Dermis microvascular lymphatic vessel endothelial cell (primary cell): Measurements from ENCODE around the gene EVI5. TPM values are rescaled to one million over a fixed set of nuclear protein-coding genes. Genes with fewer than 3 reads are reported as not detected.
A peak's percentile ranks its signal among the peaks of the same experiment; 100 is the strongest.

Experiments used
- DNase-seq, 2 donors: peaks; one replicate each; pipeline versions ENCODE4 v3.0.0 to v3.0.0-alpha.2; 2010; ENCODE audit warnings: low read depth in 2 of 2
- total RNA-seq: library from RNA; depleted of rRNA; stranded (reverse); fragments of >200 nt; gene quantifications from 2 replicates; pipeline ENCODE4 v1.2.1, GENCODE V29; 2014

The EVI5 gene
- total RNA-seq: 16.8 and 19.4 TPM in 2 replicates

- peak; percentile 89 to 98 for DNase-seq
Measured at GRCh38 chr1:92784639-92785500, at the start of gene EVI5. Gene EVI5, minus strand, starts transcription at chr1:92785108. Its CDS starts 48,562 bp downstream, at chr1:92736546.

DNA sequence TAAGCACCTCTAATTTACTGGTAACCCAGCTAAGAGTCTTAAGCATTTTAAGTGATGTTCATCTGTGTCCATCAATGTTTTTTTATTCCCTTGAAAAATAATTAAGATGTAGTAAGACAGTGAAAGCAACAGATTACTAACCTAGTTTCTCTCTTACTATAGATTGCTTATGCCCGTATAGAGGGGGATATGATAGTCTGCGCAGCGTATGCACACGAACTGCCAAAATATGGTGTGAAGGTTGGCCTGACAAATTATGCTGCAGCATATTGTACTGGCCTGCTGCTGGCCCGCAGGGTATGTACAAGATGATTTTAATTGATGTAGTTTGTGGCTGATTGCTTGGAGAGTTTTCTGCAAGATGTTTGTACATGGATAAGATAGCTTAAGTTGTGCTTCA lies 49.7 kb upstream of the EVI5 start:
- DNase-seq: no peak

DNA sequence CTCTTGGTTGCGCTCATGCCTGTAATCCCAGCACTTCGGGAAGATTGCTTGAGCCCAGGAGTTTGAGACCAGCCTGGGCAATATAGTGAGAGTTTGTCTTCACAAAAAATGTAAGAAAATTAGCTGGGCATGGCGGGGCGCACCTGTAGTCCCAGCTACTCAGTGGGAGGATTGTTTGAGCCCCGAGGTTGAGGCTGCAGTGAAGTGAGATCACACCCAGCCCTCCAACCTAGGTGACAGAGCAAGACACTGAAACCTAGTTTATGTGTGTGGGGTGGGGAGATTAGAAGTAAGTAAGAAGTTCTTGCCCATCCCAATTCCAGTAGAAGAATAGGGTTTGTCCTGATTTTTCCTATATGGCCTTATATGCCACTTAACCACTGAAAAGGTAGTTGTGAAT lies 48.9 kb upstream of the EVI5 start:
- DNase-seq: no peak

DNA sequence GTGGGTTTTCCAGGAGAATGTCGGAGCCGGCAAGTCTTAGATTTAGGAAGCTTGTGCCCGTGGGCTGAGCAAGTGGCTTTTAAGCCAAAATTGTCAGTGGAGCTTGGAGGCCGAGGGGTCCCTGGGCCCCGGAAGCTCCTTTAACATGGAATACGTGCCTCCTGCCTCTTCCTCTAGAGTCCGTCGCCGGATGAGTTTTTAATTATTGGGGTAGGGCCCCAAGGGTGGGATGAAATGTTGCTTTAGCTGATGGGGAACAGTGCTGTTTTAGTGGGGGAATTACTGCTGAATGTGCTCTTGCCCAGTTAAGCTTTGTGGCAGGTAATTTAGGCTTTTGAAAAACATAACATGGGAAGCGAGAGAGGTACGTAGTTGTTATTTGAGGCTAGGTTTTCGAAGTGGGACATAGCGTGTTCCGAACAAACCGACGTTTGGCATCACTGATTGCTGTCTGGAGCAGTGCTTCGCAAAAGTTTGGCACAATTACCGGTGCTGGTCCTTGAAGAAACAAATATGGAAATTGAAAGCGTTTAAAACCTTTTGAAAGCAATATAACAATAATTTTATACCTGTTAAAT lies 47.7 kb upstream of the EVI5 start:
- peak in 1 of 2 donors; percentile 25 for DNase-seq

GRCh38 chr1:92831762-92832536 lies 47.0 kb upstream of the EVI5 start, which contains the start of gene RPL5:
Gene RPL5, plus strand, starts transcription at chr1:92832040. Its CDS starts 75 bp downstream, at chr1:92832115.
- peak; percentile 94 to 97 for DNase-seq

- DNase-seq: no peak
Measured at GRCh38 chr1:92831368-92831761, 46.5 kb upstream of the EVI5 start.

DNA sequence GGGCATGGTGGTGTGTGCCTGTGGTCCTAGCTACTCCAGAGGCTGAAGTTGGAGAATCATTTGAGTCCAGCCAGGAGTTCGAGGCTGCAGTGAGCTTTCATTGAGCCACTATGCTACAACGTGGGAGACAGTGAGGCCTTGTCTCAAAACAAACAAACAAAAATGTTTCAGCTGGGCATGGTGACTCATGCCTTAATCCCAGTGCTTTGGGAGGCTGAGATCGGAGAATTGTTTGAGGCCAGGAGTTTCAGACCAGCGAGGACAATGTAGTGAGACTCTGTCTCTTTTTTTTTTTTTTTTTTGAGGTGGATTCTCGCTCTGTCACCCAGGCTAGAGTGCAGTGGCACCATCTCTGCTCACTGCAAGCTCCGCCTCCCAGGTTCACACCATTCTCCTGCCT lies 41.9 kb upstream of the EVI5 start:
- no peak for DNase-seq

- peak in 1 of 2 donors; percentile 6 for DNase-seq
Measured at GRCh38 chr1:92822879-92823278, 38.0 kb upstream of the EVI5 start.

- no peak for DNase-seq
Measured at GRCh38 chr1:92820551-92820950, 35.6 kb upstream of the EVI5 start.

GRCh38 chr1:92820024-92820423 lies 35.1 kb upstream of the EVI5 start:
- no peak for DNase-seq

DNA sequence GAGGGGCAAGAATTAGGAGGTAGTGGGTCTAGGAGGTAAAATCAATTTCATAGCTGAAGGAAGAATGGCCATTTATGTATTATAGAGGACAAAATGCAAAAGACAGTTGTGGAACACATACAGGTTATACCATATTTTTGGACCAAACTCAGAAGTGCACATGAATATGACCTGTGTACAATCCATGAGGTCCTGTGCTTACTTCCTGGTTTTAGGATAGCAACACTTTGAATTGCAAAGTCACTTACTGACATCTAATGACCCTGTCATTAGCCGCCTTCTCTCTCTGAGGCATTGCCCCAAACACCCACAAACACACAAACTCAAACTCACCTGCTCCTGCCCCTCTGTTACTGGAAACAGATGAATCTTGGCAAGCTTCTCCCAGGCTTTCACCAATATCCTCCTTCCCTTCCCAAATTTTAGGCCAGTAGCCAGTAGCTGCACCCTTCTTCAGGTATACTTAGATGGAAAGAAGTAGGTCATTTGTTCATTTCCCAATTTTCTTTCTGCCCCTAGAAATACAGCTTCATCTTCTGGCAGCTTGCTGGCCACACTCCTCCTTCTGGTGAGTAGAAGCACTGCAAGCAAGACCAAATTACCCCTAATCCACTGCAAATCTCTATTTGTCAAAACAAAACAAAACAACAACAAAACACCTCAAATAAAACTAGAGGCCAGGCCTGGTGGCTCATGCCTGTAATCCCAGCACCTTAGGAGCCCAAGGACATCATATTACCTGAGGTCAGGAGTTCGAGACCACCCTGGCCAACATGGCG lies 33.3 kb upstream of the EVI5 start:
- peak; percentile 11 to 36 for DNase-seq

- DNase-seq: no peak
Measured at GRCh38 chr1:92817137-92817697, 32.3 kb upstream of the EVI5 start.

- no peak for DNase-seq
Measured at GRCh38 chr1:92816732-92817131, 31.8 kb upstream of the EVI5 start.

DNA sequence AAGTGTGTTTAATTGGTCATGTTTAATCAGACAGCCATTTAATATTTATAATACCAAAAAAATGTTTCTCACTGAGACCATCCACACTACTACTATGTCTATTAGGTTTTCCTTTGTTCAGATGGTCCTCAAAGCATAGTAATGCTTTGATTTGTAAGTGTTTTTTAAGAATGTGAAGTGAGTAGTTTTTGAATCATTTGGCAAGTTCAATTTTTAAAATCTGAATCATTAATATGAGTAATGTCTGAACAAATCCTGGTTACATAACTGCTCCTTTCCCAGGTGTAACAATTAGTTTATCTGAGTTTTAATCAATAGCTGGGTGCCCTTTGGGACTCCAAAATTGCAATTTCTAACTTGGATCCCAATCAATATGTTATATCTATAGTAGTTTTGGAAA lies 23.5 kb upstream of the EVI5 start:
- DNase-seq: no peak

DNA sequence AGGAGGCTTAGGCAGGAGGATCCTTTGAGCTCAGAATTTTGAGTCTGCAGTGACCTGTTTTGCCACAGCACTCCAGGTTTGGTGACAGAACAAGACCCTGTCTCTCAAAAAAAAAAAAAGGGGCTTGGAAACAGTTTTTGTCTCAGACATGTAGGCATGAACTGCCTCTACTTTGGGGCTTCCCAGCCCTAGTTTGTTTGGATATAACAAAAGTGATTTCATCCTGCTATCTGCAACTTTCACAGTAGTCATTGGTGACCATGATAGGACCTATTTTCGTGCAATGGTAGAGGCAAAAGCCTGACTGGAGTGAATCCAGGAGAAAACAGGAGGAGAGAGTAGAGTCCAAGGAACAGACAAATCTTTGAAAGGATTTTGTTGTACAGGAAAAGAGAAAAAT lies 20.3 kb upstream of the EVI5 start:
- no peak for DNase-seq

- peak in 1 of 2 donors; percentile 86 for DNase-seq
Measured at GRCh38 chr1:92804721-92805201, 19.9 kb upstream of the EVI5 start.

DNA sequence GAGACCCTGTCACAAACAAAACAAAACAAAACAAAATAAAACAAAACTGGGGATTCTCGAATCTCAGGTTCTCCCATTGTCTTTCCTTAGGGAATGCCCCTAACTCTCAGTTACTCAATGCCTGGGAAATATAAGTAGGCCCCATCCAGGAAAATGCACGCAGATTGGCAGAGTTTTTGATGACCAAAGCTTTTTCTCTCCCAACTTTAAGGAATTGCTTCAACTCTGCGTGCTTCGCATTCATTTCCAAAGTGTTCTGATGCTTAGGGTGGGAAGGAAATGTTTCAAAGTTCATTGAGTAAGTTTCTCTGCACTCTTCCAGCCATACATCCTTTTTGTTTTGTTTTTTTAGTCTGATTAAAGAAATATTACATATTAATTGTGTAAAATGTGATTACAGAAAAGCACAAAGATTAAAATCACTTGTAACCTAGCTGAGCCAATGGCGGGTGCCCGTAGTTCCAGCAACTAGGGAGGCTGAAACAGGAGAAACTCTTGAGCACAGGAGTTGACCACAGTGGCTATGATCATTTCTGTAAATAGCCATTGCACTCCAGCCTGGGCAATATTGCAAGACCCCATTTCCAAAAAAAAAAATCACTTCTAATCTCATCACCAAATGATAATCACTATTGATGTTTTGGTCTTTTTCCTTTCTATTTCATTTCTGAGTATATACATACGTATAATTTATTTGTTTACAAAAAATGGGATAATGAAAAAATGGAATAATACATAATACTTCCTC lies 18.4 kb upstream of the EVI5 start:
- no peak for DNase-seq

DNA sequence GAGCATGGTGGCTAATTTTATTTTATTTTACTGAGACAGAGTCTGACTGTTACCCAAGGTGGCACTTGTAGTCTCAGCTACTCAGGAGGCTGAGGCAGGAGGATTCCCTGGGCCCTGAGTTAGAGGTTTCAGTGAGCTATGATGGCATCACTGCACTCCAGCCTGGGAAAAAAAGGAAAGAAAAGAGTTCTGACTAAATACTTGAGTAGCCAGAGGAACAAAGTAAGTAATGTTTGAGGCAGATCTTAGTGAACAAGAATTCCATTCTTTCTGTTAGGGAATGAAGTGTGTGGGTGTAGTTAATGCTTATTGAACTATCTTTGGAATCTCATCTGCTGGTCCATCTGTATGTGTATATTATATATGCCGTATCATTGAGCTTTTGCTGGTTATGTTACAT lies 13.1 kb upstream of the EVI5 start:
- DNase-seq: no peak

DNA sequence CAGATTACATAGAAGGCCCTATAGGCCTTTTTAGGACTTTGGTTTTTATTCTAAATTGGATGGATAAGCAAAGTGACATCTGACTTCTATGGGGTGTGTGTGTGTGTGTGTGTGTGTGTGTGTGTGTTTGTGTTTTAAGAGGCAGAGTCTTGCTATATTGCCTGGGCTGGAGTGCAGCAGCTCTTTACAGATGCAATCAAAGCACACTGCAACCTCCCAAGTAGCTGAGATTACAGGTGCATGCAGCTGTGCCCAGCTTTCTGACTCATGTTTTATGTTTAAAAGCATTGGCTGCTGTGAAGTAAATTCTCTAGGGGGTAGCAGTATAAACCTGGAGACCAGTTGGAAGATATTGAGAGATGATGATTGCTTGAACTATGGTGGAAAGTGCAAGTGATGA lies 12.4 kb upstream of the EVI5 start:
- DNase-seq: no peak

DNA sequence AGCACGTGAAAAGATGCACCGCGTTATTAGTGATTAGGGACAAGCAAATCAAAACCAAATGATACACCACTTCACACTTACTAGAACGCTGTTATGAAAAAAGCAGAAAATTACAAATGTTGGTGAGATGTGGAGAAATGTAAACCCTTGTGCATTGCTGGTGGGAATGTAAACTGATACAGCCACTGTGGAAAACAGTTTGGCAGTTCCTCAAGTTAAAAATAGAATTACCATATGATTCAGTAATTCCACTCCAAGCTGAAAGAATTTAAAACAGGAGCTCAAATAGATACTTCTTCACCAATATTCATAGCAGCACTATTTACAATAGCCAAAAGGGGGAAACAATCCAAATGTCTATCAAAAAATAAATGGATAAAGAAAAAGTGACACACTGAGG lies 10.3 kb upstream of the EVI5 start:
- no peak for DNase-seq
